Sciatic nerve (tissue), 2 donors: ENCODE data around the gene MED15. TPM values are rescaled to one million over a fixed set of nuclear protein-coding genes. Genes with fewer than 3 reads are reported as not detected.
"Not testable (repeated sequence)": the region's sequence is repeated elsewhere in the genome, so short reads cannot be mapped to it uniquely, and the experiment has no call there.

Experiments used
- ATAC-seq: fragments of 200-7000 bp; cut with Tn5 transposase; one replicate; pipeline ENCODE4 v1.9.1; 2020; ENCODE audit warnings: mild to moderate bottlenecking, moderate library complexity
- DNase-seq: peaks from one replicate; pipeline ENCODE4 v3.0.0-alpha.2; 2020; ENCODE audit warnings: low spot score
- intact Hi-C: fragments of 100-400 bp; cut with DNase I; formaldehyde crosslinking; loops from one replicate; pipeline ENCODE4 v1.14.2; 2022
- total RNA-seq: library from RNA; stranded (reverse); fragmentation: NEBNext Ultra II Directional; extraction: Animal tissue kit (Norgen Biotek cat#: 25700); gene quantifications from one replicate; pipeline ENCODE4 v1.2.1, GENCODE V29; 2021
- donor health status: DM: no; HTN: no; CAD: no.
- donor health status: DM: no; HTN: no; CAD: no.

The MED15 gene
- total RNA-seq, 1 donor from 2014 or later = 130 TPM

DNA sequence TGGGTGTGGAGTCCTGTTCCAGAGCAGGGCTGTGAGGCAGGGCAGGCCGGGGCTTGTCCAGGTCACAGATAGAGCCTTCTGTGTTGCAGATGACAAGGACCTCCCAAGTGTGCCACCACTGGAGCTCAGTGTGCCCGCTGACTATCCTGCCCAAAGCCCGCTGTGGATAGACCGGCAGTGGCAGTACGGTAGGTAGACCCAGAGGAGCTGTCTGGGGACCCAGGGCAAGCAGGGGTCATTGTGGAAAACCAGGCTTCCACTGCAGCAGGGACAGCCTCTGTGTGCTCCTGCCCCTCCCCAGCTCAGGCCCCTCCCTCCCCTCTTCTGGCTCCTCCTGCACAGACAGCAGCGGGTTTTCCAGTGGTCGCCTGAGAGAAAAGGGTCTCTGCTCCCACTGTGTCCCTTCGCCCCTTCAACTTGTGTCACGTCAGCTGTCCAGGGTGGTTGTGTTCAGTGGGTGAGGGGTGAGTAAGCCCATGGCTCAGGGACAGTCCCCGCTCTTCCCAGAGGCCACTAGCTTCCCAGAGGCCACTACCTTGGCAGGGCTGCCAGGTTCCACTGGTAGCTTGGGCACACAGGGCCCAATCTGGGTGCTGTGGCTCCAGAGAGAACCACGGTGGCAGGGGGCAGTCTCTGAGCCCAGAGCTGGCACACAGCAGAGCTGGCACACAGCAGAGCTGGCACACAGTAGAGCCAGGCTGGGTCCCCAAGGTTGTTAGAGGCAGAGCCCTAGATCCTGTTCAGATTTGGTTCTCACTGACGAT lies 78.4 kb downstream of the MED15 start:
- ATAC-seq (no peak), DNase-seq (no peak)
- intact Hi-C loops = no loop called here

DNA sequence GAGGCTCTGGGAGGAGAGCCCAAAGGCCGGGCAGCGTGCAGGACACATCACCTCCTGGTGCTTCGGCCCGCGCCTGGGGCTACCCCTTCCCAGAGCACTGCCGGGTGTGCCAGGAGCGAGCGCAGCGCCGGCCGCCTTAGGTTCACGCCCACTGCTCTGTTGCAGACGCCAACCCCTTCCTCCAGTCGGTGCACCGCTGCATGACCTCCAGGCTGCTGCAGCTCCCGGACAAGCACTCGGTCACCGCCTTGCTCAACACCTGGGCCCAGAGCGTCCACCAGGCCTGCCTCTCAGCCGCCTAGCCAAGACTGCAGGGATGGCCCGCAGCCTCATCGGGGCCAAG lies 79.0 kb downstream of the MED15 start:
- intact Hi-C loops = no loop called here
- DNase-seq = no peak
- ATAC-seq = no peak

DNA sequence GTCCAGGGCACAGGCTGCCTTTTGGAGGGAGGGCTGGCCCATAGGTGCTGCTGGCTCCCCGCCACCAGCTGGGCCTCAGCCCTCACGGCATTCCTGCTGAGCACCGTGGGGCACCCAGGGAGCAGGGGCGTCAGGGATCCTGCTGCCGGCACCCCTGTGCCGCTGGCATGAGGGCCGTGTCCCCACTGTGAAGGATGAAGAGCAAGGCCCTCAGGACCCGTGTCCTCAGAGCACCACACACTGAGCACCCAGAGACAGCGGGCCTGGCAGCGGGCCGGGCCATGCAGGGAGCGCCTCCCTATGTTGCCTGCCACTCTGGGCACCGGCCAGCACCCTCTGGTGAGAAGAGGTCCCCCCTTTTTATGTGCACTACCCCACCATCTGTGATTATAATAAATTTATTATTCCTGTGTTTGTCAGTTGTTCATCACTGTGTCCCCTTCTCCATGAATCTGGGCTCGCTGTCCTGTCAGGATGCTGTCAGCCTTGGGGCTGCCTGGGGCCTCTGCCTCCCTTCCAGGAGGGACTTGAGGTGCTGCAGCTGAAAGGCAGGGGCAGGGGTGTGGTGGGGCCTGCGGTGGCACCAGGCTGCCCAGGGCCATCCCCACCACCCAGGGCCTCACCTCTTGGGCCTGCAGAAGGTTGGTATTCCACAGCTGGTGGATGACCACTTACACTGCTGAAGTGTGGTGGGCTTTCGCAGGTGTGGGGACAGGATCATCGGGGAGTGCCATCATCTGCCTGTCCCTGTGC lies 80.0 kb downstream of the MED15 start:
- DNase-seq = no peak
- intact Hi-C loops = no loop called here
- no peak for ATAC-seq

DNA sequence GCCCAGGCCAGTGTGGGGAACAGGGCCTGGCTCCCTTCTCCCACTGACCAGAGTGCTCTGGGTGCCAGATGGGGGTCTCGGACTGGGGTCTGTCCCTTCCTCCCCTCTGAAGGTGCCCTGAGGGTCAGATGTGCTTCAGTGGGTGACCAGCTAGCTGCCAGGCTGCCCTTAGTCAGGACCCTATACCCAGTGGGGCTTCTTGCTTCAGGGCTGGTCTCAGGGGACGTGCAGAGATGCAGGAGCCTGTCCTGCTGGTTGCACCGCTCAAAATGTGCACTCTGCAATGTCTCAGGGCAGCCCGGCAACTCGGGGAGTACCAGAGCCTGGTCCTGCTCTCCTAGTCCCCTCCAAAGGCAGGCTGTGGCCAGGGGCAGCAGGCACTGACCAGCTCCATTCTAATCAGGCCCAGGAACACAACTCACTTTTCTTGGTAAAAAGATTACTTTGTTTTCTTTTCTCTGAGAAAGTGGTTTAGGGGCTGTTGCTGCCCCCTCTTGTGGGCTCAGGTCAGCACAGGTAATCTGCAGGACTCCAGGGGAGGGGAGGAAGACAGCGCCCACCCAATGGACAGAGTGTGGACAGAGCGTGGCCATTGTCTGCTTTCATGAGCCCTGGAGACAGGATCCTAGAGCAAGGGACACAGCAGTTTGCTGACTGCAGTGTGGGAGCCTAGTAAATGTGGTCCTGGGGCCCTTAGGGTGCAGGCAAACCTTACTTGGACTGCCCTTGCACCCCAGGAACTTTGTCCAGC lies 80.9 kb downstream of the MED15 start:
- DNase-seq (no peak), ATAC-seq (no peak)
- intact Hi-C loops = no loop called here

DNA sequence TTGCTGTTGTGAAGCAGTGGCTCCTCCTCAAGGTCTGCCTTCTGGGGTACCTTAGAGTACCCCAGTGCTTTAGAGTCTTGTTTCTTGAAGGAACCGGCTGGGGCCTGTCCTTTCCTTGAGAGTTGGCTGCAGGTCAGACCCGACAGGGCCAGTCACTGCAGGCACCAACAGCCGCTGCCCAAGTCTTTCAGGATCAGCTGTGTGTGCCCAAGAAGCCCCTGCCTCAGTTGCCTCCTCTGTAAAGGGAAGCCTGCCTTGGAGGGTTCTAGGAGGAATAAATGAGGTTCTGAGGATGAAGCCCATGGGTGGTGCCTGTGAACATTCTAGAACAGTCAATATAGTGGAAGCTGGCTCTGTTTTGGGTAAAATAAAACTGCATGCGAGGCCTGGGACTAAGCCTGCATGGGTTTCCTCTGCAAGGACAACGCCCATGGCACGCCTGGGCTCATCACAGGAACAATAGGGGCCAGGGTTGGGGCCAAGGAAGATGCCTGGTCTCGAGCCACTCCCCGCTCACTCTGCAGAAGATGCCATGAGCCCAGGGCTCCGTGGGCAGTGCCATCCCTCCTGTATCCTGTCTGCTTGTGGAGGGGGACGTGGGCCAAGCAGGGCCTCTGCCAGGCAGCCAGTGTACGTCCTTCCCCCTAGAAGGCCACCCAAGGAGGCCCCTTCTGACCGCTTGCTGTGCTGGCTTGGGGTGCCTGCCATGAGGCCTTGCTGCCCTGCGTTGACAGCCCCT lies 81.6 kb downstream of the MED15 start:
- intact Hi-C loops = no loop called here
- no peak for DNase-seq
- no peak for ATAC-seq

DNA sequence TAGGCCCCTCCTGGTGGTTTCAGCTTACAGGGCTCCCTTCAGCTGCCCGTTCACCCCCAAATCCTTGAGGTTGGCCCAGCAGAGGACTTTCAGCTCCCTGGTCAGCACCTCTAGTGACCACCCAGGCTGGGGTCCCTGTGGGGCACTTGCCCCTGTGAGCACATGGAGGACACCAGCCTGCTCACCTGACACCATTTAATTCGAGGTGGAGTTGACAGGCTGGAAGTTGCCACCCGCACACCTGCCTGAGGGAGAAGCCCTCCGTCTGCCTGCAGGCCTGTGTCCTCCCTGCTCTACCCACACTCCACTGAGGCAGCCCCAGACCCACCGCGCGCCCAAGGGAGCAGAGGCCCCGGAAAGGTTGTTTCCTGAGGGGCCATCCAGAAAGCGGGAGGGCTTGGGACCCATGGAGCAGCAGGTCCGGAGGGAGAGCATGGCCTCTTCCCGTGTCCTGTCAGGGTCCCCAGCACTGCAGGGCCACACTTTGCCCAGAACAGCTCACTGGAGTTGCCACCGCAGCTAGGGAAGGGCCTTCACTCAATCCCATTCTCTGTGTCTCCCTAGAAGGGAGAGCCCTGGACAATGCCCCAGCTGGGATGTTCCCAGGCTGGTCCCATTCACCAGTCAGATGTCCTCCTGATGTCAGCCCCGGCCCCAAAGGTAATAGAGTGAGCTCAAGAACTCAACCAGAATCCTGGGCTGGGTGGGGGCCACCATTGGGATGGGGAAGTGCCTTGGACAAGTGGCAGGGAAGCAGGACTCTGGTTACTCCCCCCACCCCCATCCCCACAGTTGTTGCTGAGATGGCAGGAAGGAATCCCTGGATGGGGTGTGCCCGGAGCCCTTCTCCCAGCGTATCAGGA lies 82.4 kb downstream of the MED15 start:
- DNase-seq (no peak), ATAC-seq (no peak)
- intact Hi-C loops = no loop called here

DNA sequence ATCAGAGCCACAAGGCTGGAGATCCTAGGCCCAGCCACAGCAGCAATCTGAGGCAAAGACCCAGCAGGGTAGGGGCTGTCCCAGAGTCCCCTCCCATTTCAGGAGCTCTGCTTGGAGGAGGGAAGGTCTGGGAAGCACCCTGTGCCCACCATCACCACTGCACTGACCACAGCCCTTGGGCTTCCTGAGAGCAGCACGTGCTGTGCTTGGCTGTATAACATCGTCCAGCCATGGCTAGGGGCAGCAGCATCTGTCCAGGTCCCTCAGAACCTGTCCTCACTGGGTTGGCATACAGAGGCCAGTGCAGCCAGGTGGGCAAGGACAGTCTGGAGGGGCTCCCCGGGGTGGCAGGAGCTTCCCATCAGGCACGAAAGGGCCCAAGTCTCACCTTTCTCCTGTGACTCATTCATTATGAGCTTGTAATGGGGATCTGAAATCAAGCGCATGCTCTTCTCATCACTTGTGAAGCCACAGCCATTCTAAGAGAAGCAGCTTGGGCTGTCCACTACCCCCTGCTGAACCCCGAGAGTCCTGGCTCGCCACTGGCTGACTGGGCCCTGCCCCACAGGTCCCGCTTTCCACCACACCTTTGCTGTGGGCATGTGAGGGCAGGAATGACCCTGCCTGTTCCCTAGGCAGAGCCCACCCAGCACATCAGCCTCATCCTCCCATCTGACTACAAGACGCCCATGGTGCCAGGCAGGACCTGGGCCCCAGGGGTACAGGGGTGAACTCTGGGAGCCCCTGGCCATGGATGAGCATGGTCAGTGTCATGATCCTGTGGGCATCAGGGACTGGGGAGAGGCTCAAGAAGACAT lies 83.3 kb downstream of the MED15 start:
- no peak for DNase-seq
- intact Hi-C loops = no loop called here
- no peak for ATAC-seq

DNA sequence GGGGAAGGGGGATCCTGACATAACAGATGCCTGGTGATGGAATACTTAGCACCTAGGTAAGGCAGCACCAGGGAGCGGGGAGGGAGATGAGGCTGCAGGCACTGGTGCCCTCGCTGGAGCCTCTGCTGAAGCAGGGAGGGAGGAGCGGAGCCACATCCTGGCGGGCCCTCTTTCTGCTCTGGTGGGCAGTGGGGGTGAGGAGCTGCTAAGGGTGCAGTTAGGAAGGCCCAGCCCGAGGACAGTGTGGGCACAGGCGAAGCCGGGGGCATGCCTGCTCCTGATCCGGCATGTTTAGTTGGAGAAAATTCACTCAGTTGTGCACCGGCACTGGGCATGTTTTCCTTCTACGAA lies 83.9 kb downstream of the MED15 start:
- intact Hi-C loops = no loop called here
- ATAC-seq (no peak), DNase-seq (no peak)

DNA sequence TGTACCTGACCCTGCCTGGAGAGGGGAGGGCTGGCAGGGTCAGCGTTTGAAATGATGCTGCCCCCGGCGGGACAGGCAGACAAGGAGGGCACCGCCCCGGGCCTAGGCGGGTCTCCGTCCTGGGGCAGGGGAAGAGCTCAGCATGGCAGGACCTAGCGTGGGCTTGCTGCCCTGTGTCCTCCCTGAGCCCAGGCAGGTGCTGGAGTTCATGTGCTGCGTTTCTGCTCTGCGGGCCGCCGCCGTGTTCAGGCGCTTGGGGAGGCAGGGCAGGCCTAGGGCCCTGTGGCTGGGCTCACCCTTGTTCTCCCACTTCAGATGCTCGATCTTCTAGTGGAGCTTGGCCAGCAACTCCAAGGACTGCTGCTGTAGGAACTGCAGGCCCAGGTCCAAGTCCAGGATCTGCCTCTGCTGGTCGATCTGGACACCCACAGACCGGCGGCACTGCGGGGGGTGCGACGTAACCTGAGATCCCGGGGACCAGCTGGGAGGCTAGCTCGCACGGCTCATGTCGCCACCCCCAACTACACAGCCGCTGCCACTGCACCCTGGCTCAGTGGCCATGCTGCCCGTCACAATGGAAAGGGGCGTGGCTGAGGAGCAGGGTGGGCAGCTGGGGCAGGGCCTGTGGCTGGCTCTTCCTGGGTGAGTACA lies 84.4 kb downstream of the MED15 start:
- intact Hi-C loops = no loop called here
- DNase-seq = no peak
- ATAC-seq = peak; percentile 21

DNA sequence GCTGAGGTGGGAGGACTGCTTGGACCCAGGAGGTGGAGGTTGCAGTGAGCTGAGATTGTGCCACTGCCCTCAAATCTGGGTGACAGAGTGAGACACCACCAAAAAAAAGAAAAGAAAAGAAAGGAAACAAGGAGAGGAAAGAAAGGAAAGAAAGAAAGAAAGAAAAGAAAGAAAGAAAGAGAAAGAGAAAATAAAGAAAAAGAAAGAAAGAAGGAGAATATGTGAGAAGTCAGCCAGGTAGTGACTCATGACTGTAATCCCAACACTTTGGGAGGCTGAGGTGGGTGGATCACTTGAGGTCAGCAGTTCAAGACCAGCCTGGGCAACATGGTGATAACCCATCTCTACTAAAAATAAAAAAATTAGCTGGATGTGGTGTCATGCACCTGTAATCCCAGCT lies 86.6 kb downstream of the MED15 start:
- intact Hi-C loops, DNase-seq, ATAC-seq: not testable (repeated sequence)

DNA sequence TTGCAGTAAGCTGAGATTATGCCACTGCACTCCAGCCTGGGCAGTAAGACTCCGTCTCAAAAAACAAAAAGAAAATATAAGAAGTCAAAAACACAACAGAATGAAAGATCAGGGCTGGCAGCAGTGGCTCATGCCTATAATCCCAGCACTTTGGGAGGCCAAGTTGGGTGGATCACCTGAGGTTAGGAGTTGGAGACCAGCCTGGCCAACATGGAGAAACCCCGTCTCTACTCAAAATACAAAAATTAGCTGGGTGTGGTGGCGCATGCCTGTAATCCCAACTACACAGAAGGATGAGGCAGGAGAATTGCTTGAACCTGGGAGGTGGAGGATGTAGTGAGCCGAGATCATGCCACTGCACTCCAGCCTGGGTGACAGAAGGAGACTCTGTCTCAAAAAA lies 87.1 kb downstream of the MED15 start:
- DNase-seq, ATAC-seq, intact Hi-C loops: not testable (repeated sequence)

DNA sequence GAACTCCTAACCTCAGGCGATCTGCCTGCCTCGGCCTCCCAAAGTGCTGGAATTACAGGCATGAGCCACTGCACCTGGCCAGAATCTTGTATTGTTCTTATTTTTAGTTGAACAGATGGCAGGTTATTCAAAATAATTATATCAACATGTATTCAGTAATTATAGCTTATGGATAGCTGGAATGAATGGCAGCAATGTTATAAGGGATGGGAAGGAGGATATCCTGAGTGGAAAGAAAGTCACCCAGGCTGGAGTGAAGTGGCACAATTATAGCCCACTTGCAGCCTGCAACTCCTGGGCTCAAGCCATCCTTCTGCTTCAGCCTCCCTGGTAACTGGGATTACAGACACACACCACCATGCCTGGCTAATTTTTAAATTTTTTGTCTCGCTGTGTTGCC lies 88.1 kb downstream of the MED15 start:
- ATAC-seq (no peak), DNase-seq (no peak)
- intact Hi-C loops = no loop called here

DNA sequence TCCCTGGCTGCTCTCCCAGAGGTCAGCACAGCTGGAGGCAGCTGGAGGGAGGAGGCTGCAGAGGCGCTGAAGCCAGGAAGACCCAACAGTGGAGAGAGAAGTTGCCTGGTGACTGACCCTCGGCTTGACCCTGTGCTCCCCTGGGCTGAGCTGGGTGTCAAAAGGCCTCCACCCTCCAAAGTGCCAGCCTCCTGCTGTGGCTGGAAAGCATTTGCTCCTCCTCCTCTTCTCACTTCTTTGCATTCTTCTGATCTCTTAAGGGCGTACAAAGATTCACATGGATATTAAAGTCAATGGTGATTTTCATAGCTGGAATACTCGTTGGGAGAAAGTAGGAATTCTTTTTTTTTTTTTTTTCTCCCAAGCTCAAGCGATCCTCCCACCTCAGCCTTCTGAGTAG lies 91.7 kb downstream of the MED15 start:
- ATAC-seq = no peak
- intact Hi-C loops = no loop called here
- DNase-seq = no peak

DNA sequence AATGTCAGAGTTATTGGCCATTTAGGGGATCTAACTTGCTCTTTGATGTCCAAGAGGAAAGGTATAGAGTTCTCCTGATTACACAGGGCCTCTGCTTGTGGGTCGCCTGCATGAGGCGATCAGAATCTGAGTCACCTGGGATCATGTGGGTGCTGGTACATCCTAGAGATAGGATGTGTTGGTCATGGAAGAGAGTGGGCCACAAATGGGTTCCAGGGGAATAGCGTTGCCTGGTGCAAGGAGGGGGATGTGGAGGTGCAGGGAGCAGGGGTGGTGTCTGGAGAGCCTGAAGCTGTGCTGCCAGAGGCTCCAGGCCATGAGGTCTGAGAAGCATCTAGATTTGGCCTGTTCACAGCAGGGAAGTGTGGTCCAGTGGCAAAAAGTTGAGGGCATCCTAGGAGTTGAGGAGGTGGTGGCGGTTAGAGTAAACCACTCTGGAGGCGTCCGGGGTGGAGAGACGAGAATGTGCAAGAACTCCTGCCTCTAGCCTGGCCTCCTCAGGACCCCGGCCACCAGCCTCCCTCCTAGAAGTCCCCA lies 92.8 kb downstream of the MED15 start:
- ATAC-seq (no peak), DNase-seq (no peak)
- intact Hi-C loops = no loop called here

DNA sequence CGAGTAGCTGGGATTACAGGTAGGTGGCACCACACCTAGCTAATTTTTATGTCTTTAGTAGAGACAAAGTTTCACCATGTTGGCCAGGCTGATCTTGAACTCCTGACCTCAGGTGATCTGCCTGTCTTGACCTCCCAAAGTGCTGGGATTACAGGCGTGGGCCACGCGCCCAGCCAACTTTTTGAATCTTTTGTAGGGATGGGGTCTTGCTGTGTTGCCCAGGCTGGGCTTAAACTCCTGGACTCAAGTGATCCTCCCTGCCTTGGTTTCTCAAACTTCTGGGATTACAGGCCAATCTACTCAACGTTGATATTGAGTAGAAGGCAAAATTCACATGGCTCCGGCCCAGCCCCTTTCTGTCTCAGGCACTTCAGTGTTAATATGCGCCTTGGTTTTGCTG lies 93.9 kb downstream of the MED15 start:
- DNase-seq = no peak
- no peak for ATAC-seq
- intact Hi-C loops = no loop called here

DNA sequence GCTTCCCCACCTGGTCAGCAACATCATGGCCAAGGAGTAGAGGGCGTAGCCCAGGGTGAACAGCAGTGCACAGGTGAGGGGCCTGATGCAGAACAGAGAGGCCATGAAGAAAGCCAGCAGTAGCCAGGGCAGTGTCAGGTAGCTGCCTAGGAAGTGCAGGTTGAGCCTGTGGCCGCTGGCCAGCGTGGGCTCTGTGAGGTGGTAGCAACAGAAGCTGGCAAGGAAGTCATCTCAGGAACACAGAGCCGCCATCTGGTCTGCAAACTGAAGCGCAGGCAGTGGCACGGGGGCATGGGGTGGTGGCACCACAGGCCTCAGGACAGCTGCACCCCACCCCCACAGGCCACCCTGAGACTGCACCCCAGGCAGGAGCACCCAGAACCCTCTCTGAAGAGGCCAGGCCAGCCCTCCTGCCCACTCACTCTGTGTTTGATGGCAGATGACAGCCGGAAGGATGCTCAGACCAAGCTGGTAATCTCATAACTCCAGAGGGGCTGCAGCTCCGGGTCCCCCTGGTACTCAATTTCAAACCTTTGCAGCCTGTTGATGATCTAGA lies 95.3 kb downstream of the MED15 start:
- DNase-seq = no peak
- no peak for ATAC-seq
- intact Hi-C loops = no loop called here
